ENCODE data around the gene LYRM9.
"Not testable (repeated sequence)": the region's sequence is repeated elsewhere in the genome, so short reads cannot be mapped to it uniquely, and the experiment has no call there.

Gene LYRM9

GRCh38 chr17:27834571-27834970 lies 58.6 kb downstream of the LYRM9 start:
- Histone ChIP-seq H3K4me3 (ENCODE audit: low read depth in 1 of 2, low read length in 2 of 2) (no peak overlapping the region), H3K27ac (ENCODE audit: low read length) (no peak overlapping the region), H3K4me1 (ENCODE audit: control insufficient read depth in 1 of 2, insufficient read depth in 2 of 2, low read length in 2 of 2) (no peaks in the 10 kb centered on the region), H3K9me3 (ENCODE audit: control insufficient read depth in 1 of 2, low read length in 2 of 2) (no peaks in the 10 kb centered on the region), H3K36me3 (ENCODE audit: control insufficient read depth in 1 of 2, insufficient read depth in 2 of 2, low read length in 2 of 2) (no peaks in the 10 kb centered on the region), H3K27me3 (ENCODE audit: low read depth, low read length) (no peaks in the 10 kb centered on the region)

- Histone ChIP-seq H3K36me3 (ENCODE audit: control insufficient read depth in 1 of 2, insufficient read depth in 2 of 2, low read length in 2 of 2) (no peaks in the 10 kb centered on the region), H3K27ac (ENCODE audit: low read length) (no peak overlapping the region)
These were observed 60.3 kb downstream of the LYRM9 start for GRCh38 chr17:27832831-27833230.

GRCh38 chr17:27829888-27830287 lies 63.3 kb downstream of the LYRM9 start:
- not testable (repeated sequence) for H3K4me1 ChIP-seq (ENCODE audit: control insufficient read depth in 1 of 2, insufficient read depth in 2 of 2, low read length in 2 of 2); H3K36me3 ChIP-seq (ENCODE audit: control insufficient read depth in 1 of 2, insufficient read depth in 2 of 2, low read length in 2 of 2)

More at GRCh38 chr17:27832831-27833230, 60.3 kb downstream of the LYRM9 start:
- H3K4me3 ChIP-seq (ENCODE audit: low read depth in 1 of 2, low read length in 2 of 2) = no peak overlapping the region
- H3K9me3 ChIP-seq (ENCODE audit: control insufficient read depth in 1 of 2, low read length in 2 of 2) = no peaks in the 10 kb centered on the region
- H3K4me1 ChIP-seq (ENCODE audit: control insufficient read depth in 1 of 2, insufficient read depth in 2 of 2, low read length in 2 of 2) = no peaks in the 10 kb centered on the region
- no peaks in the 10 kb centered on the region for H3K27me3 ChIP-seq (ENCODE audit: low read depth, low read length)

GRCh38 chr17:27829143-27829711 lies 63.9 kb downstream of the LYRM9 start:
- H3K36me3 ChIP-seq (ENCODE audit: control insufficient read depth in 1 of 2, insufficient read depth in 2 of 2, low read length in 2 of 2); H3K27me3 ChIP-seq (ENCODE audit: low read depth, low read length); H3K4me3 ChIP-seq (ENCODE audit: low read depth in 1 of 2, low read length in 2 of 2); H3K27ac ChIP-seq (ENCODE audit: low read length); H3K9me3 ChIP-seq (ENCODE audit: control insufficient read depth in 1 of 2, low read length in 2 of 2); H3K4me1 ChIP-seq (ENCODE audit: control insufficient read depth in 1 of 2, insufficient read depth in 2 of 2, low read length in 2 of 2): not testable (repeated sequence)

More at GRCh38 chr17:27829888-27830287, 63.3 kb downstream of the LYRM9 start:
- H3K27me3 ChIP-seq (ENCODE audit: low read depth, low read length); H3K9me3 ChIP-seq (ENCODE audit: control insufficient read depth in 1 of 2, low read length in 2 of 2); H3K4me3 ChIP-seq (ENCODE audit: low read depth in 1 of 2, low read length in 2 of 2); H3K27ac ChIP-seq (ENCODE audit: low read length): not testable (repeated sequence)

All from muscle layer of duodenum (tissue), 2 donors.